Activated gamma-delta T cell (primary cell): ENCODE data around the gene MKKS.
"Not testable (repeated sequence)": the region's sequence is repeated elsewhere in the genome, so short reads cannot be mapped to it uniquely, and the experiment has no call there.

Experiments used
- DNase-seq: peaks from one replicate; lab custom pipeline; 2025; lab: John Stamatoyannopoulos, UW

MKKS gene

GRCh38 chr20:10412591-10413408 lies 21.2 kb downstream of the MKKS start:
- DNase-seq, result no peak

- DNase-seq, result no peak
These were observed 22.3 kb downstream of the MKKS start for GRCh38 chr20:10411673-10412072.

- DNase-seq, result no peak
These were observed 25.8 kb downstream of the MKKS start for GRCh38 chr20:10408108-10408813.

GRCh38 chr20:10404959-10405530 lies 29.0 kb downstream of the MKKS start:
- DNase-seq, result no peak

GRCh38 chr20:10404023-10404628 lies 29.9 kb downstream of the MKKS start:
- DNase-seq, result no peak

GRCh38 chr20:10402938-10403608 lies 30.9 kb downstream of the MKKS start:
- no peak for DNase-seq

GRCh38 chr20:10398834-10399369 lies 35.1 kb downstream of the MKKS start:
- no peak for DNase-seq

GRCh38 chr20:10394752-10395151 lies 39.3 kb downstream of the MKKS start:
- not testable (repeated sequence) for DNase-seq

GRCh38 chr20:10390709-10391108 lies 43.3 kb downstream of the MKKS start:
- no peak for DNase-seq

GRCh38 chr20:10388597-10388996 lies 45.4 kb downstream of the MKKS start:
- no peak for DNase-seq

GRCh38 chr20:10387686-10388085 lies 46.3 kb downstream of the MKKS start:
- no peak for DNase-seq

GRCh38 chr20:10385850-10386544 lies 48.0 kb downstream of the MKKS start:
- DNase-seq, result no peak

- no peak for DNase-seq
These were observed 52.5 kb downstream of the MKKS start for GRCh38 chr20:10381477-10381876.

GRCh38 chr20:10379761-10380160 lies 54.3 kb downstream of the MKKS start:
- no peak for DNase-seq

GRCh38 chr20:10376270-10377075 lies 57.5 kb downstream of the MKKS start:
- no peak for DNase-seq

- DNase-seq, result no peak
These were observed 58.8 kb downstream of the MKKS start for GRCh38 chr20:10375191-10375590.

- no peak for DNase-seq
These were observed 60.0 kb downstream of the MKKS start for GRCh38 chr20:10374036-10374435.

GRCh38 chr20:10371467-10371866 lies 62.6 kb downstream of the MKKS start:
- no peak for DNase-seq

- no peak for DNase-seq
These were observed 63.7 kb downstream of the MKKS start for GRCh38 chr20:10370091-10370887.
